ENCODE data around the gene AHCYL1. TPM values are rescaled to one million over a fixed set of nuclear protein-coding genes. Genes with fewer than 3 reads are reported as not detected.

The AHCYL1 gene
- total RNA-seq, 6 experiments from 2014 or later: 51.4 to 77.5 (median 56.0) TPM

DNA sequence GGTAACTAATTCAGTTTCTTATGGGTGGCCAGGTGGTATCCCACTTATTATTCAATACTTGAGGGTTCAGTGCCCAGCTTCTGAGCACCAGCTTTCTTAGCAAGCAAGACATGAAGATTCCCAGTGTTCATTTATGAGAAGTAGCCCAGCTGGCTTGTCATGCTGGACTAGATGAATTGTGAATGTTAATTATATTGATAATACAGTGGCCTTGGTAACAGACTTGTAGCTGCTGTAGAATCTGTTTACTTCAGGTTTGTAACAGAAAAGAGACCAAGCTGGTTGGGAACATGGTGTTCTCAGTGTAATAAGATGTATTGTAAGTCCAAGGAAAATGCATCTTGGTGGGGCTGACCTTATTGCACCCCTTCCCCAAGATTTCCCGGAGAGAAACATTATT, 10.1 kb downstream of the AHCYL1 start:
- no peak overlapping the region for H3K27ac ChIP-seq

DNA sequence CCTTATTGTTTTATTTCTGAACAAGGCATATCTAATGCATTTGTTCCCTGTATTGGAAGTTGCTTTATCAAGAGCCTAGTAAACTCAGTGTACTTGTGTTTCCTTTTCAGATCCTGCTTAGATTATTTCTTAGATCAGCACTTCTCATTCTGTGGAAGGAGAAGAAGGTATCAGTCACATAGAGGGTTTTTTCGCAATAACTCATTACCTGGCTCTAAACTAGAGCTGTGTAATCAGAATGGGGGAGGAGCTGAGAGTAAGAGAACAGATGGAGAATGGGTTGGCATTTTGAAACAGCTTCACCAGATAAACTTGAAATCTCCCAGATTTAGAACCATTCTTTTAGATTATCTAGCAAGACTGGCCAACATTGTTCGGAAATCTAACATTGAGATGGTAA, 11.0 kb downstream of the AHCYL1 start:
- ATAC-seq (peak in 2 of 4 donors; percentile 55 to 66), DNase-seq (no peak)
- no peaks in the 10 kb centered on the region for H3K9me3 ChIP-seq
- TF ChIP-seq POLR2A (IDR thresholded peaks at IDR 0.05): no peak
- TF ChIP-seq, protein P1, sequence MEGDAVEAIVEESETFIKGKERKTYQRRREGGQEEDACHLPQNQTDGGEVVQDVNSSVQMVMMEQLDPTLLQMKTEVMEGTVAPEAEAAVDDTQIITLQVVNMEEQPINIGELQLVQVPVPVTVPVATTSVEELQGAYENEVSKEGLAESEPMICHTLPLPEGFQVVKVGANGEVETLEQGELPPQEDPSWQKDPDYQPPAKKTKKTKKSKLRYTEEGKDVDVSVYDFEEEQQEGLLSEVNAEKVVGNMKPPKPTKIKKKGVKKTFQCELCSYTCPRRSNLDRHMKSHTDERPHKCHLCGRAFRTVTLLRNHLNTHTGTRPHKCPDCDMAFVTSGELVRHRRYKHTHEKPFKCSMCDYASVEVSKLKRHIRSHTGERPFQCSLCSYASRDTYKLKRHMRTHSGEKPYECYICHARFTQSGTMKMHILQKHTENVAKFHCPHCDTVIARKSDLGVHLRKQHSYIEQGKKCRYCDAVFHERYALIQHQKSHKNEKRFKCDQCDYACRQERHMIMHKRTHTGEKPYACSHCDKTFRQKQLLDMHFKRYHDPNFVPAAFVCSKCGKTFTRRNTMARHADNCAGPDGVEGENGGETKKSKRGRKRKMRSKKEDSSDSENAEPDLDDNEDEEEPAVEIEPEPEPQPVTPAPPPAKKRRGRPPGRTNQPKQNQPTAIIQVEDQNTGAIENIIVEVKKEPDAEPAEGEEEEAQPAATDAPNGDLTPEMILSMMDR (IDR thresholded peaks at IDR 0.05): no peak
- H3K27ac ChIP-seq: no peak overlapping the region
- H3K4me1 ChIP-seq: peaks cover 0 to 21% (median 11%) of the 10 kb centered on the region in 4 donors
- H3K36me3 ChIP-seq: no peaks in the 10 kb centered on the region
- WGBS (ENCODE audit: insufficient coverage, low coverage, low lambda C conversion rate, missing lambda C conversion rate): 77% methylated on average over 2 of the region's 2 CpGs
- H3K4me3 ChIP-seq: no peak overlapping the region
- intact Hi-C loops (cut with DNase I): no loop called here
- H3K27me3 ChIP-seq: no peaks in the 10 kb centered on the region

More for the DNA sequence above, 10.1 kb downstream of the AHCYL1 start:
- Histone ChIP-seq H3K4me3 (no peak overlapping the region), H3K27me3 (no peaks in the 10 kb centered on the region), H3K4me1 (peaks cover 0 to 30% (median 15%) of the 10 kb centered on the region in 4 donors), H3K36me3 (no peaks in the 10 kb centered on the region), H3K9me3 (no peaks in the 10 kb centered on the region)
- DNase-seq: no peak
- ATAC-seq: no peak
- no peak for TF ChIP-seq POLR2A (IDR thresholded peaks at IDR 0.05)
- TF ChIP-seq, protein P1 (IDR thresholded peaks at IDR 0.05): no peak
- 18% methylated on average over 1 of the region's 1 CpG for WGBS (ENCODE audit: insufficient coverage, low coverage, low lambda C conversion rate, missing lambda C conversion rate)
- intact Hi-C loops (cut with DNase I): no loop called here

DNA sequence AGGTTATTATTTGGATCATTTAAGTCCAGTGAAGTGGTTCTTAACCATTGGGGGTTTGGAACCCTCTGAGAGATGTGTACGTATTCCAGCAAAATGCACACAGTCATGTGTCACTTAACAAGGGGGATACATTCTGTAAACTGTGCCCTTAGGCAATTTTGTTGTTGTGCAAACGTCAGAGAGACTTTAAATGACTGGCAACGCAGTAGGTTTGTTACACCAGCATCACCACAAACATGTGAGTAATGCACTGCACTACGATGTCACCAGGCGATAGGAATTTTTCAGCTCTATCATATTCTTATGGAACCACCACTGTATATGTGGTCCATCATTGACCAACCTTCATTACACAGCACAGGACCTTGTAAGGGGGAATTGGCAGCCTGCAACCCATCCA, 11.9 kb downstream of the AHCYL1 start:
- no peak for ATAC-seq
- Histone ChIP-seq H3K36me3 (no peaks in the 10 kb centered on the region), H3K27ac (no peak overlapping the region), H3K9me3 (no peaks in the 10 kb centered on the region), H3K27me3 (no peaks in the 10 kb centered on the region), H3K4me3 (no peak overlapping the region), H3K4me1 (peaks cover 0 to 20% (median 11%) of the 10 kb centered on the region in 4 donors)
- DNase-seq: no peak
- TF ChIP-seq POLR2A (IDR thresholded peaks at IDR 0.05): no peak
- TF ChIP-seq, protein P1 (IDR thresholded peaks at IDR 0.05): no peak
- 78% methylated on average over 5 of the region's 5 CpGs for WGBS (ENCODE audit: insufficient coverage, low coverage, low lambda C conversion rate, missing lambda C conversion rate)
- intact Hi-C loops (cut with DNase I): no loop called here

DNA sequence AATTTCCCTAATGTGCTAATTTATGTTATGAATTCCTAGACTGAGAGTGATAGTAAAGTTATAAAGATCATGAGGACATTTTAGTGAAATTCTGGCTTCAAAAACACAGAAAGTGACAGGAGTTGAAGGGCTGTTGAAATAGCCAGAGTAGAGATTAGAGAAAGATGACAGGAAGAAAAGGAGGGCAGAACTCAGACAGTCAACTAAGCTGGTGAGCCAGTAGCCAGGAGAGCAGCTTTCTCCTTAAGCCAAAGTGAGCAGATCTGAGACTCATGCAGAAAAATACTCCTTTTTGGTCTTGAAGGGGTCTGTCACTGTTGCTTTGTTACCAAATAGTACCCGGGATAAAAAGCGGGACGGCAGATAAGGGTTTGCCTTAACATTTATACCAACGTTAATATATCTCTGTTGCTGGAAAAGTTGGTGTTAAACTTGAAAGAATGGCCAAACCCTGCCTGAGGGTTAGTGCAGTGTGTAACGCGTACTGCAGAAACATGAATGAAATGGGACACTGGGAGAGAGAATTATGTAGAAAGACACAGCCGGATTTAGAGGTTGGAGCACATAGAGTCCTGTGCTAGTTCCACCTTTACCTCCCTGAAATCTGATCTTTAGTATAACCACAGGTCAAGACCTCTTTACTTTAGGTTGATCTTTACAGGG, 12.8 kb downstream of the AHCYL1 start:
- DNase-seq: no peak
- H3K4me3 ChIP-seq: no peak overlapping the region
- H3K9me3 ChIP-seq: no peaks in the 10 kb centered on the region
- intact Hi-C loops (cut with DNase I): no loop called here
- 71% methylated on average over 7 of the region's 7 CpGs for WGBS (ENCODE audit: insufficient coverage, low coverage, low lambda C conversion rate, missing lambda C conversion rate)
- peaks cover 0 to 22% (median 11%) of the 10 kb centered on the region in 4 donors for H3K4me1 ChIP-seq
- no peak overlapping the region for H3K27ac ChIP-seq
- no peaks in the 10 kb centered on the region for H3K36me3 ChIP-seq
- no peak for TF ChIP-seq POLR2A (IDR thresholded peaks at IDR 0.05)
- TF ChIP-seq, protein P1 (IDR thresholded peaks at IDR 0.05): no peak
- no peak for ATAC-seq
- no peaks in the 10 kb centered on the region for H3K27me3 ChIP-seq
